AG10803 (cell line): ENCODE data around the gene BRD4.
A peak's percentile ranks its signal among the peaks of the same experiment; 100 is the strongest.
"Not testable (repeated sequence)": the region's sequence is repeated elsewhere in the genome, so short reads cannot be mapped to it uniquely, and the experiment has no call there.

Experiments used
- DNase-seq: peaks from one replicate; pipeline ENCODE4 v3.0.0; 2010; ENCODE audit warnings: low read depth
- H3K4me3 ChIP-seq: 2 replicates; pipeline ENCODE4 v1.5.1; 2011; ENCODE audit warnings: mild to moderate bottlenecking, low read length, control low read depth
- TF ChIP-seq, protein P1 (sequence below): conservative IDR thresholded peaks from 2 replicates; pipeline ENCODE4 v1.5.1; 2011; ENCODE audit warnings: mild to moderate bottlenecking, low read length, control low read depth, inconsistent platforms

The BRD4 gene

DNA sequence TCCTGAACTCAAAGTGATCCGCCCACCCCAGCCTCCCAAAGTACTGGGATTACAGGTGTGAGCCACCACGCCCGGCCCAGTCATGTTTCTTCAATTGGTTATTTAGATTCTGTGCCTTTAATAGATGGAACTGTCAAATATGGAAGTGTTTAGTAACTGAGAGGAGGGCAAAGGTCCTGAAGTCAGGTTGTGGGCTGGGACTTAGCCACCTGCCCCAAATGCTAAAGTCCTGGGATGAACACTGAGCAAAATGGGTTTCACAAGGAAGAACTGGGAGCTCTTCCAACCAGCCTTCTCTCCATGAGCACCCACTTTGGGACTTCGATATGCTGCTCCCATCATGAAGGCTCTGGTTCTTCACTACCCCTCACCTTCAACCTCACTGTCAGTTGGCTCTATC is 25.6 kb upstream of the BRD4 start:
- TF ChIP-seq, protein P1, sequence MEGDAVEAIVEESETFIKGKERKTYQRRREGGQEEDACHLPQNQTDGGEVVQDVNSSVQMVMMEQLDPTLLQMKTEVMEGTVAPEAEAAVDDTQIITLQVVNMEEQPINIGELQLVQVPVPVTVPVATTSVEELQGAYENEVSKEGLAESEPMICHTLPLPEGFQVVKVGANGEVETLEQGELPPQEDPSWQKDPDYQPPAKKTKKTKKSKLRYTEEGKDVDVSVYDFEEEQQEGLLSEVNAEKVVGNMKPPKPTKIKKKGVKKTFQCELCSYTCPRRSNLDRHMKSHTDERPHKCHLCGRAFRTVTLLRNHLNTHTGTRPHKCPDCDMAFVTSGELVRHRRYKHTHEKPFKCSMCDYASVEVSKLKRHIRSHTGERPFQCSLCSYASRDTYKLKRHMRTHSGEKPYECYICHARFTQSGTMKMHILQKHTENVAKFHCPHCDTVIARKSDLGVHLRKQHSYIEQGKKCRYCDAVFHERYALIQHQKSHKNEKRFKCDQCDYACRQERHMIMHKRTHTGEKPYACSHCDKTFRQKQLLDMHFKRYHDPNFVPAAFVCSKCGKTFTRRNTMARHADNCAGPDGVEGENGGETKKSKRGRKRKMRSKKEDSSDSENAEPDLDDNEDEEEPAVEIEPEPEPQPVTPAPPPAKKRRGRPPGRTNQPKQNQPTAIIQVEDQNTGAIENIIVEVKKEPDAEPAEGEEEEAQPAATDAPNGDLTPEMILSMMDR, result no peak
- DNase-seq, result no peak
- H3K4me3 ChIP-seq, result no peak overlapping the region

DNA sequence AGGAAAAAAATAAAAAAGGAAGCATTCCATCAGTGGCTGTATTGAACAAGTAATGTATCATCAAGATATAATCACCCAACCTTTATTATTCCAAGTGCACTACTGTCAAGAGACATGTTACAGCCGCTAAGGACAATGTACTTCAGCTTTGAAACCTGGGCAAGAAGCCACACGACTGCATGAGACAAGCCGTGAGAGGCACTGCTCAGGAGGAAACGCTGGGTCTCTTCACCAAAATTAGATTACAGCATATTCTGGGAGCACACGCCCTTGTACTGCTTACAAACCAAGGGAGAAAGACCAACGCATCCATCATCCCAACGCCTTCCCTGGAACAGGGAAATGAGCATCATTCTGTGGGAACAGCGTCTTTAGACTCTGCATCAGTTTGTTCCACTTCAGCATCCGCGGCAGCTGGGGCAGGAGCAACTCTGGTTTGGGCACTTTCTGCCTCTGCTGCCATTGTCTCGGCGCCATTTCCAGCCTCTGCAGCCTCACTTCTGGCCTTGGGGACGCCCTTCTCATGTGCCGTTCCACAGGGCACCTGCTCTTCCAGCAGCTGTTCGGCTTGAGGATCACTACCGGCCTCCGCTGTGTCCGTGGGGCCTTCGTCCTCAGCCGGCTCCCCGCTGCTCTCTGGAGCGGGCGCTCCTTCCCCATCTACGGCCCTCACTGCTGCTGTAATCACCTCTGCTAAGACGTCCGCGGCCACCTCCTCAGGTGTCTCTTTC is 22.4 kb upstream of the BRD4 start:
- TF ChIP-seq, protein P1, result no peak
- DNase-seq, result no peak
- no peak overlapping the region for H3K4me3 ChIP-seq

DNA sequence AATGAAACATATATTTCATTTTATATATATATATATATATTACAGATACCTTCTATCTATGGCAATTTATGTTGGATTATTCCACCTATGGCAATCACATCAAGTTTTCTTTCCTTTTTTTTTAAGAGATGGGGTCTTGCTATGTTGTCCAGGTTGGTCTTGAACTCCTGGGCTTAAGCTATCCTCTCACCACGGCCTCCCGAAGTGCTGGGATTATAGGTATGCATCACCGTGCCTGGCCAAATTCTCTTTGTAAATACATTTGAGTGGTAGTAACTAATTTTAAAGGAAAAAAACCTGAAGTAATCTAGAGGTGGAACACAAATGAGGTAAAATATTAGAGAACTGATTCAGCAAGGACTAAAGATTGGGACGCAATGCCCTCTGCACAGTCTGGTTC is 21.6 kb upstream of the BRD4 start:
- TF ChIP-seq, protein P1, result no peak
- no peak overlapping the region for H3K4me3 ChIP-seq
- no peak for DNase-seq

DNA sequence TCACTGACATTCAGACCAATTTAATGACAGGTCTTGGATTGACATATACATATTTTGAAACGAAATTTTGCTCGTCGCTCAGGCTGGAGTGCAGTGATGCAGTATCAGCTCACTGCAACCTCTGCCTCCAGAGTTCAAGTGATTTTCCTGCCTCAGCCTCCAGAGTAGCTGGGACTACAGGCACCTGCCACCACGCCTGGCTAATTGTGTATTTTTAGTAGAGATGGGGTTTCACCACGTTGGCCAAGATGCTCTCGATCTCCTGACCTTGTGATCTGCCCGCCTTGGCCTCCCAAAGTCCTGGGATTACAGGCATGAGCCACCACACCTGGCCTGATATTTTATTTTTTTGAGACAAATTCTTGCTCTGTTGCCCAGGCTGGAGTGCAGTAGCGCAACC is 20.2 kb upstream of the BRD4 start:
- not testable (repeated sequence) for H3K4me3 ChIP-seq, DNase-seq

DNA sequence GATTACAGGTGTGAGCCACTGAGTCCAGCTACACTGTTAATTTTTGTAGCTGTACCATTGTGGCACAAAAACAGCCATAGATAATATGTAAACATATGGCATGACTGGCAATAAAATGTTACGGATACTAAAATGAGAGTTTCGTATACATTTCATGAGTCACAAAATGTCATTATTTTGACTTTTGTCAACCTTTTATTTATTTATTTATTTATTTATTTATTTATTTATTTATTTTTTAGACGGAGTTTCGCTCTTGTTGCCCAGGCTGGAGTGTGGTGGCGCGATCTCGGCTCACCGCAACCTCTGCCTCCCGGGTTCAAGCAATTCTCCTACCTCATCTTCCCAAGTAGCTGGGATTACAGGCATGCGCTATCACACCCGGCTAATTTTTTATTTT is 9.0 kb upstream of the BRD4 start:
- DNase-seq, result not testable (repeated sequence)

DNA sequence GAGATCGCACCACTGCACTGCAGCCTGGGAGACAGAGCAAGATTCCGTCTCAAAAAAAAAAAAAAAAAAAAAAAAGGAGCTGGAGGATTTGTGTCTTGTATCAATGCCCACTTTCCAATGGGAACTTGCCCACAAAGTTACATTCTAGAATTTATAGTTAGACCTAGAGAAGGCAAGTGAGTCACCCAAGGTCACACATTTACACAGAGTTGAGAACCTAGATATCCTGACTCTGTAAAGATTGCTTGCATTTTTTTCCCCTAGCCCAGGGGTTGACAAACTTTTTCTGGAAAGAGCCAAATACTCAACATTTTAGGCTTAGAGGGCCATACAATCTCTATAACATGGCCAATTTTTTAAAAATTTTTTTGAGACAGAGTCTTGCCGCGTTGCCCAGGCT is 7.7 kb upstream of the BRD4 start:
- no peak overlapping the region for H3K4me3 ChIP-seq
- TF ChIP-seq, protein P1, result no peak

More for the DNA sequence above, 9.0 kb upstream of the BRD4 start:
- not testable (repeated sequence) for H3K4me3 ChIP-seq

DNA sequence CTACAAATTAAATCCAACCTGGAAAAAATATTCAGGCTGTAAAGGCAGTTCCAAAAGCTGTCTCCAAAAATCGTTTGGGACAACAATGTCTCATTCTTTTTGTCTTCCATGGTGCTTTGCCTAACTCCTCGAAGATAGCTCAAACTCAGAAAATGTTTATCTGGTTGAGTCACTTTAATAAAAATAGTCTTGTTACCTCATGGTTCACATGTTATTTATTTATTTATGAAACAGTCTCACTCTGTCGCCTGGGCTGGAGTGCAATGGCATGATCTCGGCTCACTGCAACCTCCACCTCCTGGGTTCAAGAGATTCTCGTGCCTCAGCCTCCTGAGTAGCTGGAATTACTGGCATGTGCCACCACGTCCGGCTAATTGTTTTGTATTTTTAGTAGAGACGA is 4.9 kb upstream of the BRD4 start:
- DNase-seq, result peak; percentile 70
- TF ChIP-seq, protein P1, result no peak
- H3K4me3 ChIP-seq, result no peak overlapping the region

More for the DNA sequence above, 7.7 kb upstream of the BRD4 start:
- DNase-seq, result peak; percentile 16

DNA sequence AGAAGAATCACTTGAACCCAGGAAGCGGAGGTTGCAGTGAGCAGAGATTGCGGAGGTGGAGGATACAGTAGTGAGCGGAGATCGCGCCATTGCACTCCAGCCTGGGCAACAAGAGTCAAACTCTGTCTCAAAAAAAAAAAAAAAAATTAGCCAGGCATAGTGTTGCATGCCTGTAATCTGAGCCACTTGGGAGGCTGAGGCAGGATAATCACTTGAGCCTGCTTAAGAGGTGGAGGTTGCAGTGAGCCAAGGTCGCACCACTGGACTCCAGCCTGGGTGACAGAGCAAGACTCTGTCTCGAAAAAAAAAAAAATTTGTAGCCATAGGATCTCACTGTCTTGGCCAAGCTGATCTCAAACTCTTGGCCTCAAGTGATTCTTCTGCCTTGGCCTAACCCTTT is 3.7 kb upstream of the BRD4 start:
- not testable (repeated sequence) for DNase-seq, H3K4me3 ChIP-seq
